ENCODE data around the gene PHF20. TPM values are rescaled to one million over a fixed set of nuclear protein-coding genes. Genes with fewer than 3 reads are reported as not detected.

PHF20 gene
- total RNA-seq, 2 donors from 2014 or later, result 17.6 to 25.1 TPM

DNA sequence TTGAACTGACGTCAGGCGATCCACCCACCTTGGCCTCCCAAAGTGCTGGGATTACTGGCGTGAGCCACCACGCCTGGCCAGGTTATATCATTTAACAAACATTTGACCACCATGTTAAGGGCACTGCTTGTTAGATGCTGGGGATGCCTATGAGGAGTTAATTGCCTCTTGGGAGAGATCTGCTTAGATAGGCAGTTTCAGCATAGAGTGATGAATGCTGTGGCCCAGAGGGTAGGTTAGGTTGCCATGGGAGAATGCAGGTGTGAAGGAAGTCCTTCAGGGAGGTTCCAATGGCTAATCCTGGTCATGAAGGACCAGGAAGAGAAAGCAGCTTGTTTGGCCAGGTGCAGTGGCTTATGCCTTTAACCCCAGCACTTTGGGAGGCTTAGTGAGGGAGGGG, 17.0 kb downstream of the PHF20 start:
- Histone ChIP-seq H3K4me1 (no peaks in the 10 kb centered on the region), H3K4me3 (no peak overlapping the region), H3K27ac (no peak overlapping the region), H3K9me3 (no peaks in the 10 kb centered on the region), H3K36me3 (replicated peaks in 1 of 2; ENCODE audit: insufficient read depth in 1 of 2, low read depth in 2 of 2) (no peaks in the 10 kb centered on the region), H3K27me3 (no peaks in the 10 kb centered on the region)
- WGBS, 2 donors, result 96 to 100% methylated on average over 4 of the region's 4 CpGs
- no peak for ATAC-seq
- DNase-seq, result no peak
- TF ChIP-seq CTCF (IDR thresholded peaks at IDR 0.05), result no peak
- TF ChIP-seq POLR2A (IDR thresholded peaks at IDR 0.05), result no peak
- intact Hi-C loops (cut with DNase I), result no loop called here

DNA sequence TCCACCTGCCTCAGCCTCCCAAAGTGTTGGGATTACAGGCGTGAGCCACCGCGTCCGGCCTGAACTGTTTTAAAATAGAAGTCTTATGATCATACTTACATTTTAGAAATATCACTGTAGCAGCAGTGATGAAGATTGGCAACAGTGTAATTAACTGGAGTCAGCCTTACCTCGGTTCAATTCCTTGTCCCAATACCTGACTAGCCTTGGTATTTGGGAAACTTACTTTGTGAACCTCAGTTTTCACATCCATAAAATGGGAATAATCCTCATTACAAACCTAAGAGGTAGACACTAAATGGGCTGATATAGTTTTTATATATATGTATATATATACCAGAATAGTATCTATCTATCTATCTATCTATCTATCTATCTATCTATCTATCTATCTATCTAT, 19.3 kb downstream of the PHF20 start:
- H3K27me3 ChIP-seq, result no peaks in the 10 kb centered on the region
- H3K27ac ChIP-seq, result no peak overlapping the region
- H3K4me3 ChIP-seq, result no peak overlapping the region
- H3K36me3 ChIP-seq (replicated peaks in 1 of 2; ENCODE audit: insufficient read depth in 1 of 2, low read depth in 2 of 2), result no peaks in the 10 kb centered on the region
- 95 to 97% methylated on average over 5 of the region's 5 CpGs for WGBS, 2 donors
- H3K9me3 ChIP-seq, result no peaks in the 10 kb centered on the region
- DNase-seq (no peak), ATAC-seq (no peak)
- intact Hi-C loops (cut with DNase I), result no loop called here
- TF ChIP-seq POLR2A (IDR thresholded peaks at IDR 0.05) (no peak), CTCF (IDR thresholded peaks at IDR 0.05) (no peak)
- no peaks in the 10 kb centered on the region for H3K4me1 ChIP-seq

DNA sequence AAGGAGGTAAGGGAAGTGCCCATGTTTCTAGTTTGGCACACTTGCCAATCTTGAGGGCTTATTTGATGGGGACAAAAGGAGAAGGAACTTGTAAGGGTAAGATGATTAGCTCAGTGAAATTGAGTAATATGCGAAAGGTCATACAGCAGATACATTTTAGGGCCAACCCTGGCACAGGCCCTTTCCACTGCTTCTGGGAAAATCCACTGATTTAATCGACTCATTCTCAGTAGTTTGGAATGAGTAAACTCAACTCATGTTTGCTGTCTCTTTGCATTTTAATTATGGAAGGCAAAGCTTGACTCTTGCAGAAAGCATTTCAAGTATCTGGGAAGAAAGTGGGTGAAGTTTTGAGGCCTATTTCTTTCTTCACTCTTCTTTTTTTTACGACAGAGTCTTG, 20.0 kb downstream of the PHF20 start:
- WGBS, 2 donors, result 66 to 95% methylated on average over 3 of the region's 3 CpGs
- intact Hi-C loops (cut with DNase I), result no loop called here
- TF ChIP-seq POLR2A (IDR thresholded peaks at IDR 0.05), result no peak
- no peak for TF ChIP-seq CTCF (IDR thresholded peaks at IDR 0.05)
- Histone ChIP-seq H3K36me3 (replicated peaks in 1 of 2; ENCODE audit: insufficient read depth in 1 of 2, low read depth in 2 of 2) (no peaks in the 10 kb centered on the region), H3K4me1 (no peaks in the 10 kb centered on the region), H3K4me3 (no peak overlapping the region), H3K9me3 (no peaks in the 10 kb centered on the region), H3K27me3 (no peaks in the 10 kb centered on the region), H3K27ac (no peak overlapping the region)
- no peak for DNase-seq
- ATAC-seq, result no peak

GRCh38 chr20:35792740-35793139, 20.9 kb downstream of the PHF20 start:
- ATAC-seq, result no peak
- Histone ChIP-seq H3K27me3 (no peaks in the 10 kb centered on the region), H3K36me3 (replicated peaks in 1 of 2; ENCODE audit: insufficient read depth in 1 of 2, low read depth in 2 of 2) (no peaks in the 10 kb centered on the region), H3K9me3 (no peaks in the 10 kb centered on the region), H3K27ac (no peak overlapping the region), H3K4me1 (no peaks in the 10 kb centered on the region), H3K4me3 (no peak overlapping the region)
- 90 to 93% methylated on average over 4 of the region's 4 CpGs for WGBS, 2 donors
- no peak for DNase-seq
- intact Hi-C loops (cut with DNase I), result no loop called here
- no peak for TF ChIP-seq POLR2A (IDR thresholded peaks at IDR 0.05)
- no peak for TF ChIP-seq CTCF (IDR thresholded peaks at IDR 0.05)

DNA sequence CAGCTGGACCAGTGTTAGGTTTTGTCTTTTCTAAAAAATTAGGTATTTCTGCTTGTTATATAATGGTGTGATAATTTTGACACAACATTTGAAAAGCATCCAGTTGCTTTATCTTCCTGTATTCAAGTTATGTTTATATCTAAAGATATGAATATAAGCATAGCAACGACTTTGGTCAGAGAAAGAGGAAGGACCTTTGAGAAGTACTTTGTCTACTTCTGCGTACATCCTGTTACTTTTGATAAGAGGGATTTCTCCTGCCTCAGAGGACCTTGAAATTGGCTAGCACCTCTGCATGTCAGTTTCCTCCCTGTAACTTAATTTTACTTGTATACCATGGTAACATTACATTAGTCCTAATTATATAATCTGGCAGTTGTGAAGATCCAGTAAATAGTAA, 24.8 kb downstream of the PHF20 start:
- DNase-seq (no peak), ATAC-seq (no peak)
- no peak overlapping the region for H3K4me3 ChIP-seq
- H3K27me3 ChIP-seq, result no peaks in the 10 kb centered on the region
- TF ChIP-seq POLR2A (IDR thresholded peaks at IDR 0.05), result no peak
- no peak for TF ChIP-seq CTCF (IDR thresholded peaks at IDR 0.05)
- WGBS, 2 donors, result 15 to 31% methylated on average over 2 of the region's 2 CpGs
- H3K4me1 ChIP-seq, result no peaks in the 10 kb centered on the region
- H3K27ac ChIP-seq, result no peak overlapping the region
- intact Hi-C loops (cut with DNase I), result no loop called here
- H3K36me3 ChIP-seq (replicated peaks in 1 of 2; ENCODE audit: insufficient read depth in 1 of 2, low read depth in 2 of 2), result no peaks in the 10 kb centered on the region
- H3K9me3 ChIP-seq, result no peaks in the 10 kb centered on the region
